ENCODE measurements around the gene PARD6A. TPM values are rescaled to one million over a fixed set of nuclear protein-coding genes. Genes with fewer than 3 reads are reported as not detected.

Gene PARD6A
- total RNA-seq, 1 experiment from 2014 or later, result 10.8 TPM

GRCh38 chr16:67672306-67672705 is 11.5 kb downstream of the PARD6A start:
- no peaks in the 10 kb centered on the region for H3K27me3 ChIP-seq (ENCODE audit: control insufficient read depth, insufficient read depth, low read length)
- H3K9me3 ChIP-seq (ENCODE audit: control insufficient read depth, insufficient read depth, low read depth, low read length), result no peaks in the 10 kb centered on the region
- H3K4me1 ChIP-seq (ENCODE audit: control insufficient read depth, insufficient read depth, low read length), result peaks cover 9% of the 10 kb centered on the region
- BruUV-seq (replicated peaks), result no TSS peak
- no peak for ATAC-seq
- intact Hi-C loops (cut with micrococcal nuclease; ENCODE audit: unreplicated experiment) (loop anchor here (5.0 to 10.0 kb wide), 2 partner anchors 132 to 255 kb away; partner anchors contain the start of genes RANBP10 and TSNAXIP1), in situ Hi-C loops (cut with HindIII; ENCODE audit: low pct_unique_long_range_greater_than_20kb, low sequenced_read_pairs) (no loop called here)
- ChIA-PET POLR2A (no interaction called here), CTCF (interaction anchor here (0.5 to 0.6 kb wide), 3 partner anchors 93 to 355 kb away, joined by 3 to 6 read pairs (median 4); no protein-coding TSS in a partner anchor)
- no peak overlapping the region for H3K4me3 ChIP-seq (ENCODE audit: low read depth in 2 of 2, low read length in 2 of 2)
- TF ChIP-seq REST (IDR thresholded peaks at IDR 0.05; ENCODE audit: insufficient read depth in 1 of 2, low read depth in 2 of 2, low read length in 1 of 2) (no peak), SIN3A (IDR thresholded peaks at IDR 0.05; ENCODE audit: borderline replicate concordance, insufficient read depth, low read depth, low read length) (no peak), TCF7L2 (IDR thresholded peaks at IDR 0.05; ENCODE audit: low read depth, low read length) (no peak), POLR2AphosphoS5 (IDR thresholded peaks at IDR 0.05; ENCODE audit: low read depth, low read length) (no peak)
- TF ChIP-seq, protein P1, sequence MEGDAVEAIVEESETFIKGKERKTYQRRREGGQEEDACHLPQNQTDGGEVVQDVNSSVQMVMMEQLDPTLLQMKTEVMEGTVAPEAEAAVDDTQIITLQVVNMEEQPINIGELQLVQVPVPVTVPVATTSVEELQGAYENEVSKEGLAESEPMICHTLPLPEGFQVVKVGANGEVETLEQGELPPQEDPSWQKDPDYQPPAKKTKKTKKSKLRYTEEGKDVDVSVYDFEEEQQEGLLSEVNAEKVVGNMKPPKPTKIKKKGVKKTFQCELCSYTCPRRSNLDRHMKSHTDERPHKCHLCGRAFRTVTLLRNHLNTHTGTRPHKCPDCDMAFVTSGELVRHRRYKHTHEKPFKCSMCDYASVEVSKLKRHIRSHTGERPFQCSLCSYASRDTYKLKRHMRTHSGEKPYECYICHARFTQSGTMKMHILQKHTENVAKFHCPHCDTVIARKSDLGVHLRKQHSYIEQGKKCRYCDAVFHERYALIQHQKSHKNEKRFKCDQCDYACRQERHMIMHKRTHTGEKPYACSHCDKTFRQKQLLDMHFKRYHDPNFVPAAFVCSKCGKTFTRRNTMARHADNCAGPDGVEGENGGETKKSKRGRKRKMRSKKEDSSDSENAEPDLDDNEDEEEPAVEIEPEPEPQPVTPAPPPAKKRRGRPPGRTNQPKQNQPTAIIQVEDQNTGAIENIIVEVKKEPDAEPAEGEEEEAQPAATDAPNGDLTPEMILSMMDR (IDR thresholded peaks at IDR 0.05), result no peak
- no peaks in the 10 kb centered on the region for H3K36me3 ChIP-seq (ENCODE audit: control insufficient read depth, insufficient read depth, low read length)
- DNase-seq (ENCODE audit: low read depth, low spot score), result no peak
- no peak overlapping the region for H3K27ac ChIP-seq (ENCODE audit: low read length)

- TF ChIP-seq, protein P1 (IDR thresholded peaks at IDR 0.05), result peak; percentile 81
- TF ChIP-seq REST (IDR thresholded peaks at IDR 0.05; ENCODE audit: insufficient read depth in 1 of 2, low read depth in 2 of 2, low read length in 1 of 2), result no peak
- TF ChIP-seq POLR2AphosphoS5 (IDR thresholded peaks at IDR 0.05; ENCODE audit: low read depth, low read length), result no peak
- no peak for TF ChIP-seq SIN3A (IDR thresholded peaks at IDR 0.05; ENCODE audit: borderline replicate concordance, insufficient read depth, low read depth, low read length)
- TF ChIP-seq TCF7L2 (IDR thresholded peaks at IDR 0.05; ENCODE audit: low read depth, low read length), result no peak
- ATAC-seq (peak; percentile 51), DNase-seq (ENCODE audit: low read depth, low spot score) (peak; percentile 48)
- in situ Hi-C loops (cut with HindIII; ENCODE audit: low pct_unique_long_range_greater_than_20kb, low sequenced_read_pairs), result no loop called here
- no TSS peak for BruUV-seq (replicated peaks)
- intact Hi-C loops (cut with micrococcal nuclease; ENCODE audit: unreplicated experiment), result loop anchor here (5.0 to 10.0 kb wide), 2 partner anchors 132 to 254 kb away; partner anchors contain the start of genes RANBP10 and TSNAXIP1
- H3K4me1 ChIP-seq (ENCODE audit: control insufficient read depth, insufficient read depth, low read length), result peaks cover 3% of the 10 kb centered on the region; the same call in 1 of the 2 replicates
- ChIA-PET CTCF (interaction anchor here (0.5 to 0.9 kb wide), 3 partner anchors 94 to 354 kb away, joined by 3 to 4 read pairs (median 4); partner anchors contain the start of gene TSNAXIP1), POLR2A (no interaction called here)
- H3K27ac ChIP-seq (ENCODE audit: low read length), result no peak overlapping the region
- no peak overlapping the region for H3K4me3 ChIP-seq (ENCODE audit: low read depth in 2 of 2, low read length in 2 of 2)
- H3K36me3 ChIP-seq (ENCODE audit: control insufficient read depth, insufficient read depth, low read length), result no peaks in the 10 kb centered on the region
- no peaks in the 10 kb centered on the region for H3K9me3 ChIP-seq (ENCODE audit: control insufficient read depth, insufficient read depth, low read depth, low read length)
- no peaks in the 10 kb centered on the region for H3K27me3 ChIP-seq (ENCODE audit: control insufficient read depth, insufficient read depth, low read length)
Observed at GRCh38 chr16:67672739-67673662, 12.2 kb downstream of the PARD6A start.
